GM18870 (cell line): ENCODE results near the gene GABRR1.
"Not testable (repeated sequence)": the region's sequence is repeated elsewhere in the genome, so short reads cannot be mapped to it uniquely, and the experiment has no call there.

Experiments
- ATAC-seq: cut with Tn5 transposase; IDR thresholded peaks from one replicate; pipeline ENCODE4 v1.9.1; 2021; ENCODE audit warnings: moderate library complexity; ENCODE audit not compliant: unreplicated experiment

Gene GABRR1

DNA sequence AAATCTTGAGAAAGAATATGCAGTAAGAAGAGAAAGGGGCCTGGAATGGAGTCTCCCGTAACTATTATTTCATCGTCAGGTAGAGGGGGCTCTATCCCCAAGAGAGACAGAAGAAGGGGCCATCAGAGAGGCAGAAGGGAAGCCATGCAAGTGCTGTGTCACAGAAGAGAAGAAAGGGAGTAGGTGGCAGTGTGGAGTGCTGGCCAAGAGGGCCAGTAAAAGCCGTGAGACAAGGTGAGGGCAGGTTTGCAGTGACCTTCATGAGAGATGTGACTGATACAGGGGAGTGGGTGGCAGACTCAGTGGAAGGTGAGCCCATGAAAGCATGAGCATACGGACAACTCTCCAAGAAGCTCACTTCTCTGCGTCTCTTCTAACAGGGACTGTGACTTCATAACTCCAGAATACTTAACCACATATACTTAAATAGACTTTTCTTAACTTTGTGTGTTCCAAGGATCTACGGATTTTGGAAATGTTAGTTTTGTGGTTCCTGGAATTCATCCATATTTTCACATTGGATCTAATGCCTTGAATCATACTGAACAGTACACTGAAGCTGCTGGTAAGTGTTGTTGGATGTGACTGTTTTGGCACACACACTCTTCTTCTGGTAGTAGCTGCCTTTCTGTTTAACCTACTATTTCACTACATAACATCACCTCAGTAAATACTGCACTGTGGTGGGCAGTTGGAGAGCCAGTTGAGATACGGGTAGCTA, 55.7 kb downstream of the GABRR1 start:
- ATAC-seq, result no peak

GRCh38 chr6:89160331-89161092, 56.6 kb downstream of the GABRR1 start:
- no peak for ATAC-seq

DNA sequence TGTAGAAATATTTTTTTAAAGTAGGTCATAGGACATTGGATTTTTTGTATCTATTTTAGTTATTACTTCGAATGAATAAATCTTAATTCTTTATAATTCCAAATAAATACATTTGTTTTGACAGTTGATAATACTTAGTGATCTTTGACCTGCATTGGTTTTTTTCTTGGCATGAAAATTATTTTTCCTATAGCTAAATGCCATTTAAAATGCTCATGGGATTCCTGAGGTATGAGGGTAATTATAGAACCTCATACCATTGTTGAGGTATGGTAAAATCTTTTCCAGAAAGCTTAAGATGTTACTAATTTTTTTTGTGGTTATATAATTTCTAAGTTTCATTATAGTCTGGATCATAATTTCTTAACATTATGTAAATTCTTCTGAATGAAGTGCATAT, 63.0 kb downstream of the GABRR1 start:
- no peak for ATAC-seq

DNA sequence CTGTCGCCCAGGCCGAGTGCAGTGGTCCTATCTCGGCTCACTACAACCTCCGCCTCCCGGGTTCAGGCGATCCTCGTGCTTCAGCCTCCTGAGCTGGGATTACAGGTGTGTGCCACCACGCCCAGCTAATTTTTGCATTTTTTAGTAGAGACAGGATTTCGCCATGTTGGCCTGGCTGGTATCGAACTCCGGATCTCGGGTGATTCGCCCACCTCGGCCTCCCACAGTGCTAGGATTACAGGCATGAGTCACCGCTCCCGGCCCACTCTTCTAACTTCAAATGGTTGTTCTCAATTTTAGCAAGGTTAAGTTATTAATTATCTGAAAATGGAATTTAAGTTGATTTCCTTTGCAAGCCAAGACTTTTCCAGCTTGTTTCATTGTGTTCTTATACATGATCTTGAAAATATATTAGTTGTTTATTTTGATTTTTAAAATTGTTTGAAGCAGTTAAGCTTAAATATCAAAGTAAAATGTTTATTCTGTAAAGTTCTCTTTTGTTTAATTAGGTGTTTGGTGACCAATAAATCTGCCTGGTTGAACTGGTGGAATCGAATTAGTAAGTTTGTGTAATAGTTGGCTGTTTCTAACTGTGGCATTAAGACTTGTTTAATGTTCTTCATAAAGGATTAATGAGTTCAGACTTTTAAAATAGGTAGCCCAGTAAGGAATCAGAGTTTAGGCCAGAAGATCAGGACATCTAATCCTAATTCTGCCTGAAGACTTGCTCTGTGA, 69.0 kb downstream of the GABRR1 start:
- no peak for ATAC-seq

DNA sequence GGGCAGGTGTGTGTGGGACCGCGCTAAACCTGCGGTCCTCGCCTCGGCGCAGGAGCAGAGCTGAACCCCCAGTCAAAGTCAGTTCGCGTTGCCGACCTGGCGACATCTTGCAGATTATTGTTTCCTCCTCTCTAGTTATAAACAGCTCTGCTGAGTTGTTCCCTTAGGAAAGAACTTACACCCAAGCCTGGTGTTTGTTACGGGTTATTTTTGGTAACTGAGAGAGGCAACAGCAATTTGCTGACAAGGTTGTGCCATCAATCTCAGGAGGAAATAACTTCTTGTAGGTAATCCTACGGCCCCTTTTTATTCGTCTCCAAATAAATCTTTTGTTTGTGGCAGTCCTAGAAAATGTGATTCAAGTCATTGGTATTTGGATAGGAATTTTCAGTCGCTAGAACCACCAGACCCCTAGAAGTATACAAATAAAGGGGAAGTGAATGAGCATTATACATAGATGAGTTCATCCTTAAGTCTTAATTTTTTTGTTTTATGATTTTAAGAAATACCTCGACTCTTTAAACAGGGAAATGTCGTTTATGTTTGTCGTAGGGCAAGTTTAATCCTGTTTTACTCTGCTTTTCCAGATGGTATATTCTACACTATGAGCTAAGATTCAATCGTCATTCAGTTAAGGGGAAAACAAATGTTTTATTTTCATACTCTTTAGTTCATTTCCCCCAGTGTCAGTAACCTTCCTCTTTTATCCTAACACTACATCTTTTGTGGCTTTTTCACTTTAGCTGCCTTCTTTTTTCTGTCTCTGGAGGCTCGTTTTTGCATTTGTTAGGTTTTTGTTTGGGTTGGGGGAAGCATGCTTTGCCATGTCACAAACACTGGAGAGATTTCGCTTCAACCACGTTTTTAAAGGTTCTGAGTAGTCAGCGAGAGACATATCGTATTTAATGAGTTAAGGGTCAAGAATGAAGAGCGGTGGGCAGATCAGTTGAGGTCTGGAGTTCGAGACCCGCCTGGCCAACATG, 70.1 kb downstream of the GABRR1 start:
- ATAC-seq, result no peak

DNA sequence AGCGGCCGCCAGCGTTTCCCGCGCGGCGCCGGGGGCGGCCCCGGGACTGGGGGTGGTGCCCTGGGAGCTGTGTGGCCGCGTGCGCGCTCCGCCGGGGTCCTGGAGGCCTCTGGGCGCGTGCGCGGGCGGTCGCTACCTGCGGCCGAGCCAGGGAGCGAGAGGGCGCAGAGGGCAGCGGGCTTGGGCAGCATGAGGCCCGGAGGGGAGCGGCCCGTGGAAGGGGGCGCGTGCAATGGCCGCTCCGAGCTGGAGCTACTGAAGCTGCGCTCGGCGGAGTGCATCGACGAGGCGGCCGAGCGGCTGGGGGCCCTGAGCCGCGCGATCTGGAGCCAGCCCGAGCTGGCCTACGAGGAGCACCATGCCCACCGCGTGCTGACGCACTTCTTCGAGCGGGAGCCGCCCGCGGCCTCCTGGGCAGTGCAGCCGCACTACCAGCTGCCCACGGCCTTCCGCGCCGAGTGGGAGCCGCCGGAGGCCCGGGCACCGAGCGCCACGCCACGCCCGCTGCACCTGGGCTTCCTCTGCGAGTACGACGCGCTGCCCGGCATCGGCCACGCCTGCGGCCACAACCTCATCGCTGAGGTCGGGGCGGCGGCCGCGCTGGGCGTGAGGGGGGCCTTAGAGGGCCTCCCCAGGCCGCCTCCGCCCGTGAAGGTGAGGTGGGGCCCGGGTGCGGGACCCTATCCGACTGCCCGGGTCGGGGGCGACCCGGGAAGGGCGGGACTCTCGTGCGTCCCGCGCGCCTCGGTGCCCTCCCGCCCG, 71.0 kb downstream of the GABRR1 start, which contains the start of gene PM20D2:
TSS of gene PM20D2 (plus strand) at position 100 of the 762 bp plus-strand sequence. CDS start at position 190, 90 bp downstream.
- ATAC-seq, result peak; percentile 32

DNA sequence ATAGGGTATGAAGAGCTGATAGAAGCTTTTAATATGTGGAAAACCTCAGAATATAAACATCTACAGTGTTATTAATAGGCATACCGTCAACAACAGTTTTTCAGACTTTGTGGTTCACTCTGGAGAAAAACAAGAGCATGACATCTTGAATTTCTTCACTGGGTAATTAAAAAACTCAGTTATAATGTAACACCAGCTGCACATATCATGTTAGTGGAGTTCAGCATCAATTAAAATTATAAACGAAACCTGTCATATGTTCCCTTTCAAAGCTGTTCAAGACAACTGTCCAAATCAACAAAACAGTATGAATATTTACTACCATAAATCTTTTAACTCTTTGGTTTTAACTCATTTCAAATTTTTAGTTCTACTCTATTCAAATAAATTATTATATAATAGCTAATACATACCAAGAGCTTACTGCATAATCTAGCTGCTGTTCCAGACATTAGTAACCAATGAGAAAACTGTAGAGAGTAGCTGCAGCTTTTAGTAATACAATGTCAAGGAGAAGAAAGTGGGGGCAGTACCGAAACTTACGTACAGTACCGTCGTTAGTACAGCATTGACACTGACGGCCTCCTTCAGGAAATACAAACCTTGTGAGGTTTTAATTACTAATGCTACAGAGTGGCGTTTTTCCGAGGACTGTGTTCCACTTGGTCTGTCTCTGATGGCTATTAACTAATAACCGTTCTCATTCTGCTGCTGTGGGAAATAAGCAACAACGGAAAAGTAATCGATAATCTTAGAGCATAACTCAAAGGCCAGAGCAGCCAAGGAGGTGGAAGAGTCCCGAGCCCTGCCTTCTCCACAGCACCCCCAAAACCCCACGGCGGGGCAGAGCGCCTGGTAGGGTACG, 71.8 kb downstream of the GABRR1 start:
- ATAC-seq, result peak; percentile 51

DNA sequence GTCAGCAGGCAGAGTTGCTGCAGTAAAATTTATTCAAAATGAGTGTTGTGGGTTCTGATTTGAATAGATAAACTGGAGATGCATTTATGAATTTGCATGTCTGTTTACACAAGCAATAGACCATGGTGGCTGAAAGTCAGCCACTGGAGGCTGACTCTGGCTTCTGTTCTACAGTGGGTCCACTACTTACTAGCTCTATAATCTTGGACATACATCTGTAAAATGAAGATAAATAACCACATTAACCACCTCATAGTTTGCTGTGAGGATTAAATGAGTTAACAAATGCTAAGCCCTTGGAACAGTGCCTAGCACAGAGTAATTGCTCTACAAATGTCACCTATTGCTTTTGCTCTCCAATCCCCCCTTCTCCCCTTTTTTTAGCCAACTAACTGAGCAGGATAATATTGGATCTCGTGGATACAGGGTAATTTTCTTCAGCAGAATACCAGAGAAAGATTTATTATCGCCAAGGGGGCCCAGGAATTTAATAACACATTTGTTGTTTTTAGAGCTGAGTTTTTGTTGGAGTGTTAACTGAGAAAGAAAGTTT, 72.7 kb downstream of the GABRR1 start:
- ATAC-seq, result peak; percentile 32

GRCh38 chr6:89140347-89141156, 76.6 kb downstream of the GABRR1 start:
- ATAC-seq, result no peak

- no peak for ATAC-seq
These were observed 77.4 kb downstream of the GABRR1 start for GRCh38 chr6:89139509-89140346.

DNA sequence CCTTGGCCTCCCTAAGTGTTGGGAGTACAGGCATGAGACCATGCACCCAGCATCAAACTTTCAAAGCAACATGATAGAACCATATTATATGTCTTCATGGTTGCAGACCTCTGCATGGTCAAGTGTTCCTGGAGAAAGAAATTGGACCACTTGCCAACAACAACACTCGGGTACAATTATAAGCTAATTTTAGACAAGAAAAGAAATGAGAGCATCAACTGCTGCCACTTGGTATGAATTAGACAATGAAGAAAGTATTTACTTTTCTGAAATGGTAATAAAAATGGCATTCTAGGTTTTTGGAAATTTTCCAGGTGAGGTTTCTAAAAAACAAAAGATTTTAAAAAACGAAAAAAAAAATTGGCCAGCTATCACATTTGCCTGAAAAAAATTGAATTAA, 79.0 kb downstream of the GABRR1 start:
- ATAC-seq, result no peak

DNA sequence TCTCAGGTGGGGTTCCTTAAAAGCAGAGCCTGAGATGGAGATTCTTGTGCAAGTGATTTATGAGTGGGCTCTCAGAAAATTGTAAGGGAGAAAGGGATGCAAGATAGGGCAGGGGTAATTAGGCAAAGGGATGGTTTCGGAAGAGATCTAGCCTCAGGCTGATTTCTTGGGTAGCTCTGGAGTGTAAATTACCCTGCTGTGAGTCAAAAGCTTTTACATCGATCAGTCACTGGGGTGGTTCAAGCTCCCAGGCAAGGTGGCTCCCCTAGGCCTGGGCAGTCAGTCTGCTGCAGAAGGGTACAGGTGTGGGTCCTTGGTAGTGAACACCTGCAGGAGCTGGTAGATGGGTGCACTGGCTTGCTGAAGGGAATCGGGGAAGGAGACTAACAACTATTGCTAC, 82.4 kb downstream of the GABRR1 start:
- ATAC-seq, result no peak

GRCh38 chr6:89133981-89134380, 83.2 kb downstream of the GABRR1 start:
- ATAC-seq, result no peak

- no peak for ATAC-seq
These were observed 85.1 kb downstream of the GABRR1 start for GRCh38 chr6:89132057-89132456.

DNA sequence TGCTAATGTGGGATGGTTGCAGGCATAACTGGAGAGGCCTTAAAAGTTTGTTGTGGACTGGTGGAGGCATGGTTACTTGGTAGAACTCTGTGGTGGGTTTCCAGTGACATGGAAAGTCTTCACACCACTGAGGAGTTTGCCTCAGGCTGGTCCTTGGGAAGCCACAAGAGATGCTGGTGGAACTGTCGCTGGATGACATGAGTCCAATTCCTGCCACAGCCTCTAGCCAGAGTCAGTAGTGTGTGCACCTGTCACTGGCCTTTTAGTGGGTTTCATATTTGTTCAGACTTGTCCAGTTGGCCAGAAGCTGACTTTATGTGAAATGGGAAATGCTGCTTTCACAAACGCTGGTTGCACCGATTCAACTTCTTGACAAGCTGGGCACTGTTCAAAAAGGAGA, 85.6 kb downstream of the GABRR1 start:
- ATAC-seq, result no peak

- not testable (repeated sequence) for ATAC-seq
These were observed 88.9 kb downstream of the GABRR1 start for GRCh38 chr6:89128256-89128671.
